ENCODE measurements around the gene PEX5L. TPM values are rescaled to one million over a fixed set of nuclear protein-coding genes. Genes with fewer than 3 reads are reported as not detected.
"Not testable (repeated sequence)": the region's sequence is repeated elsewhere in the genome, so short reads cannot be mapped to it uniquely, and the experiment has no call there.

PEX5L gene
- total RNA-seq, 4 donors from 2014 or later = 0.16 TPM; not detected in 3

DNA sequence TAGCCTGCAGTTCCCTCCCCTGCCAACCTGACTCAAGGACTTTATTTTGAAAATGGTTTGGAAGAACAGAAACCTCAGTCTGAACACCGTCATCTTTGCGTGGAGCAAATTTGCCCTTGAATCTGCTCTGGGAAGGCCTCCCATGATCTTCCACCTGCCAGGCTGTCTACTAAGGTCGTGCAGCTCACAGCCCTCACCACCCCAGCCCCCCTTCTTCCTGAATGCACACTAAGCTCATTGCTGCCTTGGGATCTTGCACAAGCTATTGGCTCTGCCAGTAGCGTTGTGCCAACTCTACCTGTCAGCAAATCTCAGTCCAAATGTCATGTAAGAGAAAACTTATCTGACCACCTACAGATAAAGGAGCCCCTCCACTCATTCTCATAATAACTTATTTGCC is 242.4 kb downstream of the PEX5L start:
- no peak for TF ChIP-seq POLR2A (IDR thresholded peaks at IDR 0.05)
- TF ChIP-seq, protein P1, sequence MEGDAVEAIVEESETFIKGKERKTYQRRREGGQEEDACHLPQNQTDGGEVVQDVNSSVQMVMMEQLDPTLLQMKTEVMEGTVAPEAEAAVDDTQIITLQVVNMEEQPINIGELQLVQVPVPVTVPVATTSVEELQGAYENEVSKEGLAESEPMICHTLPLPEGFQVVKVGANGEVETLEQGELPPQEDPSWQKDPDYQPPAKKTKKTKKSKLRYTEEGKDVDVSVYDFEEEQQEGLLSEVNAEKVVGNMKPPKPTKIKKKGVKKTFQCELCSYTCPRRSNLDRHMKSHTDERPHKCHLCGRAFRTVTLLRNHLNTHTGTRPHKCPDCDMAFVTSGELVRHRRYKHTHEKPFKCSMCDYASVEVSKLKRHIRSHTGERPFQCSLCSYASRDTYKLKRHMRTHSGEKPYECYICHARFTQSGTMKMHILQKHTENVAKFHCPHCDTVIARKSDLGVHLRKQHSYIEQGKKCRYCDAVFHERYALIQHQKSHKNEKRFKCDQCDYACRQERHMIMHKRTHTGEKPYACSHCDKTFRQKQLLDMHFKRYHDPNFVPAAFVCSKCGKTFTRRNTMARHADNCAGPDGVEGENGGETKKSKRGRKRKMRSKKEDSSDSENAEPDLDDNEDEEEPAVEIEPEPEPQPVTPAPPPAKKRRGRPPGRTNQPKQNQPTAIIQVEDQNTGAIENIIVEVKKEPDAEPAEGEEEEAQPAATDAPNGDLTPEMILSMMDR (IDR thresholded peaks at IDR 0.05) = no peak
- no peak for TF ChIP-seq EP300 (IDR thresholded peaks at IDR 0.05)
- TF ChIP-seq POLR2AphosphoS5 (IDR thresholded peaks at IDR 0.05) = no peak
- no peaks in the 10 kb centered on the region for H3K27me3 ChIP-seq
- H3K9me3 ChIP-seq = no peaks in the 10 kb centered on the region
- WGBS = 71% methylated on average over 4 of the region's 4 CpGs
- H3K36me3 ChIP-seq = no peaks in the 10 kb centered on the region
- no peak for DNase-seq (ENCODE audit: low spot score in 2 of 2)
- H3K27ac ChIP-seq = no peak overlapping the region
- no peak overlapping the region for H3K4me3 ChIP-seq
- no peaks in the 10 kb centered on the region for H3K4me1 ChIP-seq

DNA sequence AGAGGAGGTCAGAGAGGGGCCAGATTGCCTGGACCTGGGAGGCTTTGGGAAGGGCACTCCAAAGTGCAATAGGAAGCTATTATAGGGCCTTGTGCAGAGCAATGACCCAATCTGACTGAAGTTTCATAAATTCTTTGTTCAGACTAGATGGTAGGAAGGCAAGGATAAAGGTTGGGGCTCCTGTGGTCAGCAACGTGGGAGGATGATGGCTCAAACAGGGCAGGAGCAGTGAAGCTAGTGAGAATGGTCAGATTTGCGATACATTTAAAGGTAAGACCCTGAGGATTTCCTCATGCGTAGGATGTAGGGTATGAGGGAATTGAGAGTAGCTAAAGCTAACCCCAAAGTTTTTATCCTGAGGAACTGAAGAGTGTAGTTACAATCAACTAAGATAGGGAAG is 244.9 kb downstream of the PEX5L start:
- Histone ChIP-seq H3K9me3 (no peaks in the 10 kb centered on the region), H3K27me3 (no peaks in the 10 kb centered on the region), H3K27ac (no peak overlapping the region), H3K4me1 (no peaks in the 10 kb centered on the region), H3K4me3 (no peak overlapping the region), H3K36me3 (no peaks in the 10 kb centered on the region)
- 80% methylated on average over 3 of the region's 3 CpGs for whole genome bisulfite sequencing
- TF ChIP-seq POLR2A (IDR thresholded peaks at IDR 0.05) (no peak), POLR2AphosphoS5 (IDR thresholded peaks at IDR 0.05) (no peak)
- DNase-seq (ENCODE audit: low spot score in 2 of 2) = no peak

DNA sequence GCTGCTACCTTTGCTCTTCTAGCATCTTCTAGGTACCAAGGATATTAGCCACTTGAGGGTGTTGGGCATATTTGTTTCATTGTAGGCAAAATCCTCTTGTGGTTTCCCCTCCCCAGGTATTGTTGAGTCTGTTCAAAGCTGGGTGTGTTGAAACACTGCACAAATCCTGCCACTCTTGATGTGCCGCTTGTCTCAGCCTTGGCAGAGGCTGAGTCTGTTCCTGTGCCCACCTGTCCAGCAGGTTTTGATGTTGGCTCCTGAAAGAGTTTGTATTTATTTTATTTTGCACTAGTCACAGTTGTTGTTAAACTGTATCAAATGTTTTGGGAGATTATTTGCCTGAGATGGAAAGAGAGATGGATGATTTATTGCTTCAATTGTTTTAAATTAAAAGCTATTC is 247.7 kb downstream of the PEX5L start:
- H3K4me3 ChIP-seq = no peak overlapping the region
- no peak overlapping the region for H3K27ac ChIP-seq
- H3K9me3 ChIP-seq = no peaks in the 10 kb centered on the region
- H3K4me1 ChIP-seq = no peaks in the 10 kb centered on the region
- WGBS = 67% methylated on average over 1 of the region's 1 CpG
- H3K36me3 ChIP-seq = no peaks in the 10 kb centered on the region
- no peak for TF ChIP-seq POLR2AphosphoS5 (IDR thresholded peaks at IDR 0.05)
- TF ChIP-seq EP300 (IDR thresholded peaks at IDR 0.05) = no peak
- TF ChIP-seq, protein P1 (IDR thresholded peaks at IDR 0.05) = no peak
- no peak for TF ChIP-seq POLR2A (IDR thresholded peaks at IDR 0.05)
- DNase-seq (ENCODE audit: low spot score in 2 of 2) = no peak
- H3K27me3 ChIP-seq = no peaks in the 10 kb centered on the region

DNA sequence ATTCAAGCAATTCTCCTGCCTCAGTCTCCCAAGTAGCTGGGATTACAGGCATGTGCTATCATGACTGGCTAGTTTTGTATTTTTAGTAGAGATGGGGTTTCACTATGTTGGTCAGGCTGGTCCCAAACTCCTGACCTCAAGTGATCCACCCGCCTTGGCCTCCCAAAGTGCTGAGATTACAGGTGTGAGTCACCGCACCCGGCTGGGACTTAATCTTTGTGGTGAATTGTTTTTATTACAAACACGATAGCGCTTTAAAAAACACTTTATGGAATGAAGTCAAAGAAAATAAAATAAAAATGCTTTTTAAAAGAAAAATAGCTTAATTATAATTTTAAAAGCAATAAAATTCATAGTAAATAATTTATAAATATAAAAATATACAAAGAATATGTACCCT is 253.9 kb downstream of the PEX5L start:
- WGBS = 99% methylated on average over 5 of the region's 5 CpGs
- not testable (repeated sequence) for H3K27ac ChIP-seq; H3K4me3 ChIP-seq; H3K4me1 ChIP-seq; H3K27me3 ChIP-seq; DNase-seq (ENCODE audit: low spot score in 2 of 2); H3K9me3 ChIP-seq
- H3K36me3 ChIP-seq = peaks cover 23% of the 10 kb centered on the region

DNA sequence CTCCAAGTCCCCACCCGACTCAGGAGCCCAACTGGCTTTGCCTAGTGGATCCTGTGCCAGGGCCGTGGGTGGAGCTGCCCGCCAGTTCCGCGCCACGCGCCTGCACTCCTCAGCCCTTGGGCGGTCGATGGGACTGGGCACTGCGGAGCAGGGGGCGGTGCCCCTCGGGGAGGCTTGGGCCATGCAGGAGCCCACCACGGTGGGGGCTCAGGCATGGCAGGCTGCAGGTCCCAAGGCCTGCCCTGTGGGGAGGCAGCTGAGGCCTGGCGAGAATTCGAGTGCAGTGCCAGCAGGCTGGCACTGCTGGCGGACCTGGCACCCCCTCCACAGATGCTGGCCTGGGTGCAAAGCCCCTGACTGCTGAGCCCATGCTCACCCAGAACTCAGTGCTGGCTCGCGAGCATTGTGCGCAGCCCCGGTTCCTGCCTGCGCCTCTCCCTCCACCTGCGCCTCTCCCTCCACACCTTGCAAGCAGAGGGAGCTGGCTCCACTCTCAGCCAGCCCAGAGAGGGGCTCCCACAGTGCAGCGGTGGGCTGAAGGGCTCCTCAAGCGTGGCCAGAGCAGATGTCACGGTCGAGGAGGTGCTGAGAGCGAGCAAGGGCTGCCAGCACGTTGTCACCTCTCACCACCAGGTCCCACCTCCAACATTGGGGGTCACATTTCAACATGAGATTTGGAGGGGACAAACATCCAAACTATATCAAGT is 261.2 kb downstream of the PEX5L start:
- H3K4me3 ChIP-seq = no peak overlapping the region
- H3K36me3 ChIP-seq = peaks cover 24% of the 10 kb centered on the region
- no peak for DNase-seq (ENCODE audit: low spot score in 2 of 2)
- H3K4me1 ChIP-seq = no peaks in the 10 kb centered on the region
- 89% methylated on average over 14 of the region's 28 CpGs for WGBS
- no peak for TF ChIP-seq EP300 (IDR thresholded peaks at IDR 0.05)
- H3K27ac ChIP-seq = no peak overlapping the region
- H3K9me3 ChIP-seq = no peaks in the 10 kb centered on the region
- no peaks in the 10 kb centered on the region for H3K27me3 ChIP-seq

DNA sequence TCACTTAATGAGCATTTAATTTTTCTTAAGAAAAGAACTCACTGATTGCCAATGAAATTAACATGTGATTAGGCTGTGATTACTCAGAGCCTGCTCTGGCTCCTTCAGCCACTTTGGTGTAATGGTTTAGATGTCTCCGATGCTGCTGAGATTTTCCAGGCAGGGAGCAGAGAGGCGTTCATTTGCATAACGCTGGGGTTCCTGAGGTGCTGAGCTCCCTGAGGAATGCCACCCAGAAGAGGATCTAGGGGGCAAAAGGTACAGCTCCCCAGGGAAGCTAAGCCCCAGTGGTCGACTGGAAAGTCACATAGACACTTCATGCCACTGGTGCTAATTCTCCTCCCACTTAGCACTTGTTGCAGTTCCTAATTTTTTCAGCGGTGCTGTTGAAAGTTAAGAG is 264.4 kb downstream of the PEX5L start:
- no peak overlapping the region for H3K27ac ChIP-seq
- H3K27me3 ChIP-seq = no peaks in the 10 kb centered on the region
- H3K36me3 ChIP-seq = peaks cover 20% of the 10 kb centered on the region
- no peaks in the 10 kb centered on the region for H3K9me3 ChIP-seq
- DNase-seq (ENCODE audit: low spot score in 2 of 2) = no peak
- no peak overlapping the region for H3K4me3 ChIP-seq
- TF ChIP-seq, protein P1 (IDR thresholded peaks at IDR 0.05) = no peak
- TF ChIP-seq POLR2AphosphoS5 (IDR thresholded peaks at IDR 0.05) (no peak), EP300 (IDR thresholded peaks at IDR 0.05) (no peak), POLR2A (IDR thresholded peaks at IDR 0.05) (no peak)
- 79% methylated on average over 5 of the region's 5 CpGs for WGBS
- H3K4me1 ChIP-seq = no peaks in the 10 kb centered on the region

DNA sequence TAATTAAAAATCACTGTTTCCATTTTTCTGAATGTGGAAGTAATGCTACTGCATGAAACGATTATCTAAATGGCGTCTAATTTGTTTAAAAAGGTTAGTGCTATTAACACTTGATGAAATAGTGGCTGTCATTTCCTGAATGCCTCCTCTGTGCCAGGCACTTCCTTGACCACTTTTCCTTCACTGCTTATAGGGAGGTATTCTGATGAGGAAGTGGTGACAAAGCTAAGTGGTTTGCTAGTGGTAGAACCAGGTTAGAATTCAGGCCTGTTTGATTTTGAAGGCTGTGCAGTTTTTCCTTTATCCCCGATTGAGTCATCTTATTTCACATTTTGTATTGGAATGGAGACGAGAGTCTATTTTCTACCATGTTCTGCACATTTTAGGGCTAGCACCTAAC is 264.9 kb downstream of the PEX5L start:
- no peaks in the 10 kb centered on the region for H3K9me3 ChIP-seq
- no peak overlapping the region for H3K27ac ChIP-seq
- DNase-seq (ENCODE audit: low spot score in 2 of 2) = no peak
- no peaks in the 10 kb centered on the region for H3K27me3 ChIP-seq
- peaks cover 25% of the 10 kb centered on the region for H3K36me3 ChIP-seq
- no peaks in the 10 kb centered on the region for H3K4me1 ChIP-seq
- no peak overlapping the region for H3K4me3 ChIP-seq
- TF ChIP-seq, protein P1 (IDR thresholded peaks at IDR 0.05) = no peak
- TF ChIP-seq POLR2A (IDR thresholded peaks at IDR 0.05) (no peak), POLR2AphosphoS5 (IDR thresholded peaks at IDR 0.05) (no peak), EP300 (IDR thresholded peaks at IDR 0.05) (no peak)
- WGBS = 87% methylated on average over 4 of the region's 4 CpGs

All from suprapubic skin (tissue), 4 donors.